Putamen (tissue), 1 donor: Measurements from ENCODE around the gene RPS28.
"Not testable (repeated sequence)": the region's sequence is repeated elsewhere in the genome, so short reads cannot be mapped to it uniquely, and the experiment has no call there.

Experiments
- DNase-seq: peaks from one replicate; pipeline ENCODE4 v3.0.0-alpha.2; 2016; ENCODE audit warnings: low spot score

Gene RPS28

DNA sequence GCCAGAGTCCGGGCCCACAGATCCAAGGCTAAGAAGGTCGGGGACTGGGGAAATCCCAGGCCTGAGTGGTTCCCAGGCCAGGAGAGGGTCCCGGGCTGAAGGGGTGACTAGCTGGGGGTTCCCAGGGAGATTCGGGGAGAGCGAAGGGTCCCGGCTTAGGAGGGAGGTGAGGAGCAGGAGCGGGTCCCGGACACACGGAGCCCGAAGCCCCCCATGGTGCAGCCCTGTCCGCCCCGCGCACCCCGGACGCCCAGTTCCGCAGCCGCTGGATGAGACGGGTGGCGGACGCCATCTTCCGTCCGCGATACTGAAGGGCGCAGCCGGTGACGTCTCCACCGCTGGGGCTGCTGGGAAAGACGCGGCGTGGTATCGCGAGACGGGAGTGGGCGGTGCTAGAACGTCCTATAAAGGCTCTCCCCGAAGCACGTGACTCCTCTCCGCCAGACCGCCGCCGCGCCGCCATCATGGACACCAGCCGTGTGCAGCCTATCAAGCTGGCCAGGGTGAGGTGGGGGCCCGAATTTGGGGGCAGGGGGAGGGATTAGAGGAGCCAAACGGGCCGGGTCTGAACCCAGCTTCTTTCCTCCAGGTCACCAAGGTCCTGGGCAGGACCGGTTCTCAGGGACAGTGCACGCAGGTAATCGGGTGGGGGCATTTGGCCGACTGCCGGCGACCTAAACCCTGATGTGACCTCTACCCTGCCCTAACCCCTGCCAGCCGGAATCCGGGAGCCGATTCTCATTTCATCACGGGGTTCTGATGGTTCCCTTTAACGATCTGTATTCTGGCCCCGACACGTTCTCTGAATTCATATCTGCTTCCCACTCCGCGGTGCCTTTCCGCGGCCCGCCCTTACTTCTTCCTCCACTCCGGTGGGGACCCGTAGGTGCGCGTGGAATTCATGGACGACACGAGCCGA, at the start of gene RPS28, which contains the start of gene NDUFA7:
Gene RPS28, plus strand, starts transcription at position 430 of the 919 bp plus-strand sequence. Its CDS starts 35 bp downstream, at position 465.
Gene NDUFA7, minus strand, starts transcription at position 309 of the 919 bp plus-strand sequence. Its CDS starts 17 bp downstream, at position 292.
- peak; percentile 96 for DNase-seq

GRCh38 chr19:8276508-8276907, 44.8 kb upstream of the RPS28 start:
- not testable (repeated sequence) for DNase-seq

DNA sequence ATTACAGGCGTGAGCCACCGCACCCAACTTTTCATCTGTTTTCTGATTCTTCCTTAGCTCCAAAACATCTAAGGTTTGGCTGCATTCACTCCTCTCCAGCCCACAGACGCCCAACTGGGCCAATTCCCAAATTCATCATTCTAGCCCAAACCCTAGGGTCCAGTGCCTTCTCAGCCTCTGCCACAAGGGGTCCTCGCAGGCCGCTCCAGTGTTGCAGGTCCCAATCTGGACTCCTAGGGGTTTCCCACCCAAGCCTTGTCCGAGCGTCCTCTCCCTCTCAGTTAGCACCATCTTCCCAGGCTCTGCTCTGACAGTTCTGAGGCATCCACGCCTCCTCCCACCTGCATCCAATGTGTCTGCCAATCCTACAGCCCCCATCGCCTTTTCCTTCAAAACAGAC, 30.0 kb upstream of the RPS28 start:
- not testable (repeated sequence) for DNase-seq

DNA sequence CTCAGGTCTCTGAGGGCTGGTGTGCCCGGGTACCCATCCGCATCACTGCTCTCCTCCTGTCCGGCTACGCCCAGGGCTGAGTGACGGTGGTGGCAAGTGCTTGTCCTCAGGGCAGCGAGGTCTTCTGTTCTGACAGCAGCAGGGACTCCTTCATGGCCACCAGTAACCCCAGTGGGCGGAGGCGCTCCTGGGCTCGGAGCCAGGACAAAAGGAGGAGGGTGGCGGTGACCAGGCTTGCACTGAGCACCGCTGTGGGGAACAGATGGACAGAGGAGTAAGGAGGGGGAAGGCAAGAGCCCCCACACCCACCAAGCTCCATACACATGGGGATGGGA, 19.0 kb upstream of the RPS28 start:
- no peak for DNase-seq

DNA sequence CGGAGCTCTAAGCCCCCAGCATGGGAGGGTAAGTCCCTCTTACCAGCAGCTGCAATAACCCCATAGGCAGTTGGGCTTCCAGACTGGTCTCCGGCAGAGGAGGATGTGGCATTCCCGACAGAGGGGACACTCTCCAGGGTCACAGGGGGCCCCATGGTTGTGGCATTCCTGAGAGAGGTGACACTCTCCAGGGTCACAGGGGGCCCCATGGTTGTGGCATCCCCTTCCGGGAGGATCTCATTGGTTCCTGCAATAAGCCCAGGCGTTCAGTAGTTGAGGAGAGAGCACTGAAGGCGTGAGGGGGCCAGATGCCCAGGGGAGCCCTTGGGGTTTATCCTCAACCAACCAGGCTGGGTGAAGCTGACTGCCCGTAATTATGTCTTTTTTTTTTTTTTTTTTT, 18.6 kb upstream of the RPS28 start:
- no peak for DNase-seq

- DNase-seq, result no peak
Measured at GRCh38 chr19:8304841-8305621, 16.3 kb upstream of the RPS28 start.

- no peak for DNase-seq
Measured at GRCh38 chr19:8305798-8306197, 15.5 kb upstream of the RPS28 start.

- DNase-seq, result no peak
Measured at GRCh38 chr19:8306235-8307054, 14.9 kb upstream of the RPS28 start.

DNA sequence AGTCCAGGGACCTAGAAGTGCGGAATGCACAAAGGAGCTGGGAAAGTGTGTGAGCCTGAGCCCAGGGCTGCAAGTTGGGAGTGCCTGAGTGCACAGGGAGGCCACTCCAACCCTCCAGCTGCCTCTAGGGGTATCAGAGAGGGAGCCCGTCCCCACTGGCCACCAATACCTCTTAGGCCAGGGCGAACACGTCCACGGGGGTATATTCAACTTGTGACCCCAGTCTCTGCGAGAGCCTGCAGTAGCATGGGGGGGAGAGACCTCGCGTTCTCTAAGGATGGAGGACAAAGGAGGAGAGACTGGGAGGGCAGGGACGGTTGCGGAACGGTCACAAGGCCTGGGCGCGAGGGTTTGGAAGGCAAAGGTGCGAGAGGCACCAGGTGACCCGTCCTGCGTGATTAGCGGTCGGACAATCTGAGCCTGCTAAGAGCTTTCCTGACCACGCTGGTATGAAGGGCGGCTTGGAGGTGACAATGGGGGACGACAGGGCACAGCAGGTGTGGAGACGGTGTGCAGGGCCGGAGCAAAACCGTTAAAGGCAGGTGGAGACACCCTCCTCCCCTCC, 13.8 kb upstream of the RPS28 start:
- no peak for DNase-seq

- DNase-seq, result peak; percentile 89
Measured at GRCh38 chr19:8307965-8308866, 13.1 kb upstream of the RPS28 start, which contains the start of gene CD320. Gene CD320, minus strand, starts transcription at chr19:8308358. Its CDS starts 68 bp downstream, at chr19:8308290.

DNA sequence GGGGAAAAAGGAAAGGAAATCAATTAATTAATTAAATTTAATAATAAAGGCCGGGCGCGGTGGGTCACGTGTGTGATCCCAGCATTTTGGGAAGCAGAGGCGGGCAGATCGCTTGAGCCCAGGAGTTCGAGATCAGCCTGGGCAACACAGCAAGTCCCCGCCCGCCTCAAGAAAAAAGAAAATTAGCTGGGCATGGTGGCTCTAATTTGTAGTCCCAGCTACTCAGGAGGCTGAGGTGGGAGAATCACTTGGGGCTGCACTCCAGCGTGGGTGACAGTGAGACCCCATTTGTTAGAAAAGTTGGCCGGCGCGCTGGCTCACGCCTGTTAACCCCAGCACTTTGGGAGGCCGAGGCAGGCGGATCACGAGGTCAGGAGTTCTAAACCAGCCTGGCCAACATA, 12.4 kb upstream of the RPS28 start:
- no peak for DNase-seq

DNA sequence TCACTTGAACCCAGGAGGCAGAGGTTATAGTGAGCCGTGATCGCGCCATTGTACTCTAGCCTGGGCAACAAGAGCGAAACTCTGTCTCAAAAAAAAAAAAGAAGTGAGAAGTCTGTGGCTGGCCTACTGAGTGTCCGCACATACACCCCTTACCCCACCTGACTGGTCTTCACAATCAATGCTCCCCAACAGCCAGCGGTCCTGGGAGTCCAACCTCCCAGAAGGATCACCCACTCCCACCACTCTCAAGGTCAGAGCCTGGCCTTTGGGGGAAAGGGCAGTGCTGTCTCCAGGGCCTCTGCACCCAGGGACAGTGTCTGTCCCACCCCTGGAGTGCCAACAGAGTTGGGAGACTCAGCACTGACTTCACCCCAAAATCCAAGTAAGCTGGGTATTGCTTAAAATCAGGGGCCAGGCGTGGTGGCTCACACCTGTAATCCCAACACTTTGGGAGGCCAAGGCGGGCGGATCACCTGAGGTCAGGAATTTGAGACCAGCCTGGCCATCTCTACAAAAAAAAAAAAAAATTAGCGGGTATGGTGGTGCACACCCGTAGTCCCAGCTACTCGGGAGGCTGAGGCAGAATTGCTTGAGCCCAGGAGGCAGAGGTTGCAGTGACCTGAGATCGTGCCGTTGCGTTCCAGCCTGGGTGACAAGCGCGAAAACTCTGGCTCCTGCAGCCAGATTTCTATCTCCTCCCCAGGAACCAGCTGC, 10.8 kb upstream of the RPS28 start:
- DNase-seq, result no peak

DNA sequence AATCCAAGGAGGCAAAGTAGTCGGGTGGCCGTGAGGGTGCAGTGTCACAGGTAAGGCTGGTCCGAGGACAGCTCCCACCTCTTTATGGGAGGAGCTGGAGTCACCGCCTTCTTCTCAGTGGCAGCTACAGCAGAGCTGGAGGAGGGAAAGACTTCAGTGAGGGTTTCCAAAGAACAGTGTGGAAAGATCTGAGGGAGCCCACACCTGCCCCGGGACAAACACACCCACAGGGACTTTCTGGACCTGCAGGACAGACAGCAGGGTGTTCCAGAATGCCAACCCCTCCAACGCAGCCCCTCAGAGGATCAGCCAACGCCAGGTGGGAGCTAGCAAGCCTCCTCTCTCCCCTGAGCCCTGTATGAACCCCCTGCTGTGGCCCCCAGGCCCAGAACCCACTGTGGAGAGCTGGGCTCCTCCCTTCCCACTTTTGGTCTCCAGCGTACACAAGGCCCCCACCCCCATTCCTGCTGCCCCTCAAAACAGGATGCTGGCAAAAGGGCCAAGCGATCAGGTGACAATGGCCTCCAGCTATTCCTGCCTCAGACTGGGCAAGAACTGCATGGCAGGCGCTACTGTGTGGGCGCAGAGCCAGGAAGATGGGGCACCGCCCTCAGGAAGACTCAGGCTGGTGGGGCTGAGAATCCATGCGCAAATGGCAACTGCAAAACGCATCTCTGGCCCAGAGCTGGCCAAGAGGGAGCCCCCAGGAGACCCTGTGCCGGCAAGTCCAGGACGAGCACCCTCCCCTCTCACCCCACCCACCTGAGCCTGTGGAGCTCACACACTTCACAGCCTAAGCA, 9.6 kb upstream of the RPS28 start:
- no peak for DNase-seq

GRCh38 chr19:8314981-8315640, 6.2 kb upstream of the RPS28 start:
- not testable (repeated sequence) for DNase-seq

GRCh38 chr19:8316351-8317125, 4.8 kb upstream of the RPS28 start:
- no peak for DNase-seq

DNA sequence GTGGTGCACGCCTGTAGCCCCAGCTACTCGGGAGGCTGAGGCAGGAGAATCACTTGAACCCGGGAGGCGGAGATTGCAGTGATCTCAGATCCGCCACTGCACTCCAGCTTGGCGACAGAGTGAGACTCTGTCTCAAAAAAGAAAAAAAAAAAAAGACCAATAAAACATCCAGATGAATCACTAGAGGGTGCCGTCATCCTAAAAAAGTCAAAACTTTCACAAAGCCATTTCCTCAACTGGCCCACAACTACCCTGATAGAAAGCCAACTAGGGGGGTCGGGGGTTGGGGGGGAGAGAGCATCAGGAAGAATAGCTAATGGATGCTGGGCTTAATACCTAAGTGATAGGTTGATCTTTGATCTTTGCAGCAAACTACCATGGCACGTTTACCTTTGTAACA, 2.5 kb upstream of the RPS28 start:
- DNase-seq, result not testable (repeated sequence)

GRCh38 chr19:8319807-8320520, 1.3 kb upstream of the RPS28 start:
- no peak for DNase-seq
